Endothelial cell of umbilical vein (primary cell): ENCODE results near the gene OAF. TPM values are rescaled to one million over a fixed set of nuclear protein-coding genes. Genes with fewer than 3 reads are reported as not detected.

Experiments used
- BruUV-seq: library from RNA; stranded (reverse); fragments of 400-500 nt; replicated peaks from 2 replicates; lab custom pipeline; 2021; lab: Mats Ljungman, UMichigan
- CTCF ChIA-PET: fragments of 300-600, 350-600 bp; sonication (Branson Sonifier 250); formaldehyde crosslinking; loops from one replicate; lab custom pipeline; 2021; ENCODE audit warnings: antibody characterized with exemption, inconsistent platforms; lab: Charles Lee
- POLR2A ChIA-PET: fragments of 300-600, 350-600 bp; sonication (Branson Sonifier 250); formaldehyde crosslinking; loops from one replicate; lab custom pipeline; 2021; ENCODE audit warnings: antibody characterized with exemption, inconsistent platforms; lab: Charles Lee
- DNase-seq: peaks from one replicate; pipeline ENCODE4 v3.0.0-alpha.2; 2011; ENCODE audit warnings: low read depth, low spot score
- FAIRE-seq: peaks from 2 replicates; lab custom pipeline; 2011; peaks lifted over from hg19 to GRCh38; lab: Jason Lieb, UNC
- H2AFZ ChIP-seq: 2 replicates; pipeline ENCODE4 v1.6.0; 2012; ENCODE audit warnings: low read depth, low read length, control low read depth, inconsistent platforms
- H3K27ac ChIP-seq: 2 replicates; pipeline ENCODE4 v1.5.1; 2011; ENCODE audit warnings: low read depth, mild to moderate bottlenecking, control low read depth, low read length, moderate library complexity; ENCODE audit not compliant: insufficient read depth
- H3K27me3 ChIP-seq, 2 experiments: 2 replicates each; pipeline versions ENCODE4 v1.6.0 to v1.6.1; 2011; ENCODE audit warnings: low read length in 2 of 2, mixed read lengths in 1 of 2; ENCODE audit not compliant: control insufficient read depth in 2 of 2, insufficient read depth in 2 of 2
- H3K36me3 ChIP-seq, 2 experiments: 2 replicates in 1 of 2; 3 replicates in 1 of 2; pipeline ENCODE4 v1.5.1; 2011; ENCODE audit warnings: low read length in 2 of 2, mild to moderate bottlenecking in 1 of 2, moderate library complexity in 1 of 2; ENCODE audit not compliant: control insufficient read depth in 2 of 2, insufficient read depth in 2 of 2; ENCODE audit errors: extremely low read depth in 1 of 2
- H3K4me1 ChIP-seq: 3 replicates; pipeline ENCODE4 v1.5.1; 2011; ENCODE audit warnings: mild to moderate bottlenecking, low read length; ENCODE audit not compliant: control insufficient read depth, insufficient read depth; ENCODE audit errors: extremely low read depth
- H3K4me2 ChIP-seq: 2 replicates; pipeline ENCODE4 v1.6.1; 2011; ENCODE audit warnings: low read length, control low read depth, mixed read lengths; ENCODE audit not compliant: insufficient read depth
- H3K4me3 ChIP-seq, 3 experiments: fragments of 200-600 bp in 1 of 3; sonication (generic), shearing (Covaris generic) in 1 of 3; replicated peaks in 1 of 3; 2 replicates each; pipeline ENCODE4 v1.5.1; 2011 to 2016; ENCODE audit warnings: control low read depth in 3 of 3, low read length in 3 of 3, mild to moderate bottlenecking in 2 of 3, inconsistent platforms in 1 of 3, low read depth in 1 of 3, moderate library complexity in 1 of 3; ENCODE audit not compliant: insufficient read depth in 1 of 3
- H3K79me2 ChIP-seq: 2 replicates; pipeline ENCODE4 v1.6.0; 2012; ENCODE audit warnings: low read length, inconsistent platforms; ENCODE audit not compliant: control insufficient read depth, insufficient read depth
- H3K9ac ChIP-seq: replicated peaks from 2 replicates; pipeline ENCODE3; 2011; ENCODE audit warnings: low read length, control low read depth; ENCODE audit not compliant: insufficient read depth; ENCODE audit errors: extremely low read depth
- H3K9me1 ChIP-seq: replicated peaks from 3 replicates; pipeline ENCODE4 v1.6.0; 2011; ENCODE audit warnings: mild to moderate bottlenecking, low read length; ENCODE audit not compliant: control insufficient read depth, insufficient read depth; ENCODE audit errors: extremely low read depth
- H3K9me3 ChIP-seq: replicated peaks from 2 replicates; pipeline ENCODE4 v1.5.1; 2012; ENCODE audit warnings: low read length, inconsistent platforms; ENCODE audit not compliant: control insufficient read depth, insufficient read depth
- H4K20me1 ChIP-seq: replicated peaks from 2 replicates; pipeline ENCODE3; 2011; ENCODE audit warnings: mild to moderate bottlenecking, low read length; ENCODE audit not compliant: control insufficient read depth, insufficient read depth; ENCODE audit errors: extremely low read depth
- EZH2 ChIP-seq: IDR thresholded peaks from 2 replicates; pipeline ENCODE4 v1.6.1; 2012; ENCODE audit warnings: borderline replicate concordance, low read depth, mild to moderate bottlenecking, moderate library complexity, low read length, inconsistent platforms; ENCODE audit not compliant: severe bottlenecking
- GATA2 ChIP-seq: IDR thresholded peaks from 2 replicates; pipeline ENCODE4 v1.7.0; 2011; ENCODE audit warnings: low read depth, mild to moderate bottlenecking, moderate library complexity, mixed read lengths, low read length; ENCODE audit not compliant: insufficient read length, insufficient read depth
- JUN ChIP-seq: IDR thresholded peaks from 2 replicates; pipeline ENCODE4 v1.6.1; 2011; ENCODE audit warnings: borderline replicate concordance, low read depth; ENCODE audit not compliant: insufficient read length, insufficient read depth
- dilution Hi-C: fragments of 300-500 bp; cut with MboI; formaldehyde crosslinking; loops from one replicate; pipeline ENCODE4 v1.15.0; 2019; ENCODE audit warnings: low sequenced_read_pairs; ENCODE audit not compliant: extremely low pct_ligation_motif_present
- intact Hi-C: fragments of 100-400 bp; cut with micrococcal nuclease; formaldehyde crosslinking; loops from one replicate; pipeline ENCODE4 v1.10.0; 2022
- polyA plus RNA-seq, 4 experiments: library from polyadenylated mRNA; depleted of rRNA in 3 of 4; stranded (reverse) in 3 of 4; unstranded in 1 of 4; fragments of >200 nt; gene quantifications; 2 replicates each; pipeline versions ENCODE4 v1.2.1 to v1.2.3, GENCODE V29; 2011 to 2012; ENCODE audit warnings: missing spikeins in 1 of 4
- total RNA-seq: library from RNA; stranded (reverse); gene quantifications from 2 replicates; pipeline ENCODE4 v1.2.3, GENCODE V29; 2021
- TF ChIP-seq, protein P1 (sequence below), 2 donors: IDR thresholded peaks; 1 replicate in 1 of 2; 2 replicates in 1 of 2; pipeline ENCODE4 v1.5.1; 2011; ENCODE audit warnings: low read length in 2 of 2, mild to moderate bottlenecking in 2 of 2, moderate library complexity in 2 of 2, control low read depth in 1 of 2, inconsistent platforms in 1 of 2, low read depth in 1 of 2; ENCODE audit not compliant: insufficient read depth in 1 of 2; ENCODE audit errors: extremely low read depth in 1 of 2

Gene OAF
- total and polyA plus RNA-seq, 2 donors (not counting 3 experiments of a cell fraction or from before 2014, with no cell fraction given): 32.1 to 33.8 TPM

DNA sequence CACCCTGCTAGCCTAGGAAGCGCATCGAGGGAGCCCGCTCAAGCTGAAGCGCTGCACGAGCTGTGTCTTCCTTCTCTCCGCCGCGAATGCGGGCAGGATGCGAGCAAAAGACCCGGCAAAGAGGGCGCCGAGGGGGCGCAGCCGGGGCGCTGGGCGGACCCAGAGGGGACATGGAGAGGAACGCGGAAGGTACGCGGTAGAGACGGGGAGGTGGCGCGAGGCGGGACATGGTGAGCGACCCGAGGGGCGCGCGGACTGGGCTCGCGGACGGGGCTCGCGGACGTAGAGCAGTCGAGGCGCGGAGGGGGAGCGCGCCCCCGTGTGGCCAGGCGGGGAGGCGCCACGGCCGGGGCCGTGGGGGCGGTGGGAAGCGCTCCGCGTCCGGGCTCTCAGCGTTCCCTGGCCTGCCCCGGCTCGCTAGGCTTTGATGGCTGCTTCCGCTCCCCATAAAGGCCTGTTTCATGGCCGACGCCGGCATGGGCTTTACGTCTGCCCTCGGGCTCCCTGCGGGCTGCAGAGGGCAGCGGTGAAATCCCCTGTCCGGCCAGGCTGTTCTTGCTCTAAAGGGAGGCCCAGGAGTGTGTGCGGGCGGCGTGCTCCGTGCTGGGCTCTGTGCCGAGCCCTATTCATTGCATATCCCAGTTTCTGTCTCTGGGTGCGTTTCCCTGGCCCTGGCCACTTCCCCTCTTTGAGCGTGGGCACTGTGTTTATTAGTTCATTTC is 41.7 kb upstream of the OAF start:
- peaks cover 28 to 35% of the 10 kb centered on the region in 2 experiments for H3K27me3 ChIP-seq
- H3K79me2 ChIP-seq: no peaks in the 10 kb centered on the region
- H2AFZ ChIP-seq: peak overlapping the region; percentile 73
- H3K4me1 ChIP-seq: peaks cover 7% of the 10 kb centered on the region
- FAIRE-seq: peak; percentile 57
- no peaks in the 10 kb centered on the region for H3K9me3 ChIP-seq
- TF ChIP-seq JUN (no peak), EZH2 (peak; percentile 20), GATA2 (no peak)
- TF ChIP-seq, protein P1, sequence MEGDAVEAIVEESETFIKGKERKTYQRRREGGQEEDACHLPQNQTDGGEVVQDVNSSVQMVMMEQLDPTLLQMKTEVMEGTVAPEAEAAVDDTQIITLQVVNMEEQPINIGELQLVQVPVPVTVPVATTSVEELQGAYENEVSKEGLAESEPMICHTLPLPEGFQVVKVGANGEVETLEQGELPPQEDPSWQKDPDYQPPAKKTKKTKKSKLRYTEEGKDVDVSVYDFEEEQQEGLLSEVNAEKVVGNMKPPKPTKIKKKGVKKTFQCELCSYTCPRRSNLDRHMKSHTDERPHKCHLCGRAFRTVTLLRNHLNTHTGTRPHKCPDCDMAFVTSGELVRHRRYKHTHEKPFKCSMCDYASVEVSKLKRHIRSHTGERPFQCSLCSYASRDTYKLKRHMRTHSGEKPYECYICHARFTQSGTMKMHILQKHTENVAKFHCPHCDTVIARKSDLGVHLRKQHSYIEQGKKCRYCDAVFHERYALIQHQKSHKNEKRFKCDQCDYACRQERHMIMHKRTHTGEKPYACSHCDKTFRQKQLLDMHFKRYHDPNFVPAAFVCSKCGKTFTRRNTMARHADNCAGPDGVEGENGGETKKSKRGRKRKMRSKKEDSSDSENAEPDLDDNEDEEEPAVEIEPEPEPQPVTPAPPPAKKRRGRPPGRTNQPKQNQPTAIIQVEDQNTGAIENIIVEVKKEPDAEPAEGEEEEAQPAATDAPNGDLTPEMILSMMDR (IDR thresholded peaks at IDR 0.05; ENCODE audit: extremely low read depth in 1 of 2, insufficient read depth in 1 of 2, low read depth in 1 of 2, low read length in 2 of 2): peak; percentile 86 to 90
- H4K20me1 ChIP-seq: no peaks in the 10 kb centered on the region
- peak overlapping the region; percentile 16 for H3K4me2 ChIP-seq
- ChIA-PET POLR2A (no interaction called here), CTCF (interaction anchor here (0.6 to 8.7 kb wide), 28 partner anchors 9 to 808 kb away, joined by 3 to 217 read pairs (median 4); partner anchors contain the start of genes NECTIN1 and OAF)
- dilution Hi-C loops (no loop called here), intact Hi-C loops (loop anchor here (1.0 to 2.0 kb wide), 3 partner anchors 41 to 688 kb away; no protein-coding TSS in a partner anchor)
- no peak overlapping the region for H3K9ac ChIP-seq
- no peak overlapping the region for H3K27ac ChIP-seq
- peak; percentile 78 for DNase-seq
- H3K36me3 ChIP-seq: no peaks in the 10 kb centered on the region
- H3K4me3 ChIP-seq: peak overlapping the region in 2 of 3 experiments; percentile 6 to 38
- BruUV-seq: no TSS peak
- H3K9me1 ChIP-seq: no peaks in the 10 kb centered on the region
